GM10248 (cell line): ENCODE results near the gene ULBP1.
"Not testable (repeated sequence)": the region's sequence is repeated elsewhere in the genome, so short reads cannot be mapped to it uniquely, and the experiment has no call there.

Experiments
- CTCF ChIA-PET: fragments of 300-600 bp; sonication (Branson Sonifier 250); formaldehyde crosslinking; extraction: SDS; loops from one replicate; lab custom pipeline; 2021; ENCODE audit warnings: antibody characterized with exemption; lab: Yijun Ruan, JAX
- POLR2A ChIA-PET: fragments of 350-650 bp; sonication (Branson Sonifier 250); formaldehyde crosslinking; extraction: SDS; loops from one replicate; lab custom pipeline; 2020; ENCODE audit warnings: antibody characterized with exemption; lab: Yijun Ruan, JAX
- DNase-seq: peaks from one replicate; pipeline ENCODE4 v3.0.0; 2012; ENCODE audit errors: extremely low spot score
- TF ChIP-seq, protein P1 (sequence below): IDR thresholded peaks from 2 replicates; pipeline ENCODE4 v1.5.1; 2012; ENCODE audit warnings: mild to moderate bottlenecking, low read depth; ENCODE audit errors: extremely low read depth, missing control alignments, control extremely low read depth

Gene ULBP1

DNA sequence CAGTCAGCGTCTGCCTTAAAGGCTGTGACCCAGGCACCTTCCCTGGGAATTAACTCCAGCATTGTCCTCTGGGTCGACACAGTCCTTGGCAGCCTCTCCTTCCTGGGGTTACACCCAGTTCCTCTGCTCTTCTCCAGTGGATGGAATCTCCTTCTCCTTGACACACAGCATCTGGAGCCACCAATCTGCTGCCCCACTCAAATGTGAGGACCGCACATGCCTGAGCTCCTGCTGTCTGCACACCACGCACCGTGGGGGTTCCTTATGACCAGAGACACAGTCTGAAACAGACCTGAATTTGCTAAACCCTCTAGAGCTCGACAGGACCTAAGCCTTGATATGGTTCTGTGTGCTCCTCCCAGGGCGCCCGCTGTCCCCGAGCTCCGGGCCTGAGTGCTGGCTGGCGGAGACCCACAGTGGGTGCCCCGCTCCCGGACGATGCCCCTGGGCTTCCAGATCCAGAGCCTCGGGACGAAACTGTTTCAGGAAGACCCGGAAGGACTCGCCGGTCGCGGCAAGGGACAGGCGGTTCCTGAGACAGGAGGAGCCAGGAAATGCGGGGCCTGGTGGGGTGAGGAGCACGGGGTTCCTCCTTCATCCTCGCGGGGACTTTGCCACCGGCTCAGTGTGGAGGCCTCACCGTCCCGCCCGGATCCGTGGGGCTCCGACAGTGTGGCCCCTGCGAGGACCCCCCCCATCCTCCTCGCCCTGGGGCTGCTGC, 38.3 kb upstream of the ULBP1 start:
- POLR2A ChIA-PET: interaction anchor here (0.6 kb wide), 1 partner anchor 359 kb away, joined by 7 read pairs; the partner anchor contains the start of gene GINM1
- TF ChIP-seq, protein P1, sequence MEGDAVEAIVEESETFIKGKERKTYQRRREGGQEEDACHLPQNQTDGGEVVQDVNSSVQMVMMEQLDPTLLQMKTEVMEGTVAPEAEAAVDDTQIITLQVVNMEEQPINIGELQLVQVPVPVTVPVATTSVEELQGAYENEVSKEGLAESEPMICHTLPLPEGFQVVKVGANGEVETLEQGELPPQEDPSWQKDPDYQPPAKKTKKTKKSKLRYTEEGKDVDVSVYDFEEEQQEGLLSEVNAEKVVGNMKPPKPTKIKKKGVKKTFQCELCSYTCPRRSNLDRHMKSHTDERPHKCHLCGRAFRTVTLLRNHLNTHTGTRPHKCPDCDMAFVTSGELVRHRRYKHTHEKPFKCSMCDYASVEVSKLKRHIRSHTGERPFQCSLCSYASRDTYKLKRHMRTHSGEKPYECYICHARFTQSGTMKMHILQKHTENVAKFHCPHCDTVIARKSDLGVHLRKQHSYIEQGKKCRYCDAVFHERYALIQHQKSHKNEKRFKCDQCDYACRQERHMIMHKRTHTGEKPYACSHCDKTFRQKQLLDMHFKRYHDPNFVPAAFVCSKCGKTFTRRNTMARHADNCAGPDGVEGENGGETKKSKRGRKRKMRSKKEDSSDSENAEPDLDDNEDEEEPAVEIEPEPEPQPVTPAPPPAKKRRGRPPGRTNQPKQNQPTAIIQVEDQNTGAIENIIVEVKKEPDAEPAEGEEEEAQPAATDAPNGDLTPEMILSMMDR: no peak
- CTCF ChIA-PET: interaction anchor here (1.1 to 2.9 kb wide), 4 partner anchors 8 to 470 kb away, joined by 3 to 12 read pairs (median 4); no protein-coding TSS in a partner anchor
- no peak for DNase-seq

DNA sequence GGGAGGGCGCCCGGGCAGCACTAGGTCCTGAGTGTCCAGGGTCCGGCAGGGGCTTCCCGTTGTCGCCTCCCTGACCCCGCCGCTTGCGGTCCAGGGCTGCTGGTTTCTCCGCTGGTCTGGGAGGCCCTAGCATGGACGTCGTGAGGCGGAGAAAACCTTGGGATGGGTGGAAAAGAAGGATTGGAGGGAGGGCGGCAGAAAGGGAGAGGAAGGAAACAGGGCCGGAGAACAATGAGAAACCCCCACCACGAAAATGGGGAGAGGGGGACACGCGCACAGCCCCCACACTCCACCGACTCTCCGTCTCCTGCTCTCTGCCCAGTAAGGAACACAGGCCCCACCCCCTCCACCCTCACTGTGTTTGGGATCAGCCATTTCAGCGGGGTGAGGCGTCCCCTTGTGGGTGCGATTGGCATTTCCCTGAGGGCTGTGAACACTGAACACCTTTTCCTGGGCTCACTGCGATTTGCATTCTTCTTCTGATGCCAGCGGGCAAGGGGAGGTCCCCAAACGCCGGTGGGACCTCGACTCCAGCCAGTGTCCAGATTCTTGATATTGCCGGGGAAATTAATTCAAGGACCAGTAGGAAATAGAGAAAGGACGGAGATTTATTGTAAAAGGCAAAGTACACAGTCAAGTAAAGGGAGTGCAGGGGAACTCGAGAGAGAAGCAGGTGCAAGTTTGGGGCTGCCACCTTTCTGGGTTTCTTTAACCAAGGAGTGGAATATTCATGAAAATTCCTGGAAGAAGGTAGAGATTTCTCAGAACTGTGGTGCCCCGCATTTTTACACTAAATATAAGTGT, 37.6 kb upstream of the ULBP1 start:
- CTCF ChIA-PET: interaction anchor here (1.1 to 2.9 kb wide), 3 partner anchors 7 to 469 kb away, joined by 3 to 12 read pairs (median 3); no protein-coding TSS in a partner anchor
- no peak for DNase-seq
- POLR2A ChIA-PET: interaction anchor here (0.6 kb wide), 1 partner anchor 360 kb away, joined by 7 read pairs; the partner anchor contains the start of gene GINM1
- TF ChIP-seq, protein P1: peak; percentile 62

DNA sequence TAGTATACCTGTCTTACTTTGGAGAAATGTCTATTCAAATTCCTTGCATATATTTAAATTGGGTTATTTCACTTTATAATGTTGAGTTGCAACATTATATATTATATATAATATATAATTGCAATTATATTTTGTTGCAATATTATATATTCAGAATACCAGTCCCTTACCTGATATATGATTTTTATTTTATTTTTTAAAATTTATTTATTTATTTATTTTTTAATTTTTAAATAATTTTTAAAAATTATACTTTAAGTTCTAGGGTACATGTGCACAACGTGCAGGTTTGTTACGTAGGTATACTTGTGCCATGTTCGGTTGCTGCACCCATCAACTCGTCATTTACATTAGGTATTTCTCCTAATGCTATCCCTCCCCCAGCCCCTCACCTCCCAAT, 36.7 kb upstream of the ULBP1 start:
- CTCF ChIA-PET, POLR2A ChIA-PET, DNase-seq: not testable (repeated sequence)

DNA sequence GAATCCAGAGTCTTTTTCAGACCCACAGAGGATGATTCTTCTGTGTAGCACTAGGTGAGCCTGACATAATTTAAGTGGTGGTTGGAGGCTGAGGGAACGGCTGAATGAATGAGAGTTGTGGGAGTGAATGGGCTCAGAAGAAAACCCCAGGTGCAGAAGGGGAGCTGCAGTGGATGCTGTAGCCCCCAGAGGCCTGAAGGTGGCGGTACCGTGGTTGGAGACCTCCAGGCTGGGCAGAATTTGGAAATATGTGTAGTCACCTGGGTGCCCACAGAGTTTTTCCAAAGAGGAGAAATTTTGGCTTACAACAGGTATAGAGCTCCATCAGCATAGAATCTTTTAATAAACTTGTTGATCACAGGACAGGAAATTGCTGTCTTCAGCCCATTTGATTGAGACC, 34.3 kb upstream of the ULBP1 start:
- no peak for DNase-seq
- TF ChIP-seq, protein P1: no peak
- CTCF ChIA-PET: no interaction called here
- POLR2A ChIA-PET: no interaction called here

DNA sequence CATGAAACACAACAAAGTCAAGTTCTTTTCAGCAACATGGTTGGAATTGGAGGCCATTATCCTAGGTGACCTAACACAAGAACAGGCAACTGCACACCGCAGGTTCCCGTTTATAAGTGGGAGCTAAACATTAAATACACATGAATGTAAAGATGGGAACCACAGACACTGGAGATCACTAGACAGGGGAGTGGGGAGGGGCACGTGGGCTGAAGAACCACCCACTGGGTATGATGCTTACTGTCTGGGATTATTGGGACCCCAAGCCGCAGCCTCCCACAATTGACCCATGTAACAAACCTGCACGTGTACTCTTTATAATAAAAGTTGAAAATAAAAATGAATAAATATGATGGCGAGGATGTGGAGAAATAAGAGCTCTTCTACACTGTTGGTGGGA, 32.2 kb upstream of the ULBP1 start:
- POLR2A ChIA-PET: no interaction called here
- TF ChIP-seq, protein P1: no peak
- no peak for DNase-seq
- CTCF ChIA-PET: interaction anchor here (1.2 kb wide), 1 partner anchor 886 kb away, joined by 3 read pairs; no protein-coding TSS in a partner anchor

DNA sequence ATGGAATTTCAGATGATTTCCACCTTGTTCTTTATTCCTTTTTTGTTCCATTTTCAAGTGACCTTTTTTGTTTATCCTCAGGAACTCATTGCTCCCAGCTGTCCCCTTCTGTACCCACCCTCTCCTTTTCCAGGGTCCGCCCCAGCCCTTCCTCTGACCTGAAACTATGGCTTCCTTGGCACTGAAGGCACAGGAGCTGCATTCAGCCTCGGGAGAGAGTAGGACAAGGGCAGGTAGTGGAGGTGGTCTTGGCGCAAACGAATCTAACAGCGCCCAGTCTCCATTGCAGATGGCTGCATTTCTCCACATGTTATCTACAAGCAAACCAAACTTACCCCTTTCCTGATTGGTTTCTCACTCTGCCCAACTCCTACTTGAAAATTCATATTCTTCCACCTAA, 30.7 kb upstream of the ULBP1 start:
- CTCF ChIA-PET: interaction anchor here (1.2 to 1.4 kb wide), 2 partner anchors 8 to 138 kb away, joined by 3 read pairs; no protein-coding TSS in a partner anchor
- no peak for DNase-seq
- POLR2A ChIA-PET: no interaction called here
- TF ChIP-seq, protein P1: no peak
